ENCODE results near the gene PCED1B.
"Not testable (repeated sequence)": the region's sequence is repeated elsewhere in the genome, so short reads cannot be mapped to it uniquely, and the experiment has no call there.

PCED1B gene

DNA sequence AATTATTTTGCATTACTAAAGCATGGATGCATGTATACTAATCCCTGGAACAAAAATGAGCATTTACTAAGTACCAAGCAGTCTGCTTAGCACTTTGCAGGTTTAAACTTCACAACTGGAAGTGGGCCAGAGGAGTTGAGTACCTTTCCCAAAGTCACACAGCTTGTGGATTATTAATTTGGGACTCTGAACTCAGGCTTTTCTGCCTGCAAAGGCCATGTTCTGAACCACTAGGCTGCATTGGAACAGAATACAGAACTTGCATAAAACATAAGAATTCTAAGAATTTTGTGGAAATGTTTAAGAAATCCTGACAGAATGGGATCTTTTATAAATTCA is 133.2 kb downstream of the PCED1B start:
- no peak for DNase-seq

DNA sequence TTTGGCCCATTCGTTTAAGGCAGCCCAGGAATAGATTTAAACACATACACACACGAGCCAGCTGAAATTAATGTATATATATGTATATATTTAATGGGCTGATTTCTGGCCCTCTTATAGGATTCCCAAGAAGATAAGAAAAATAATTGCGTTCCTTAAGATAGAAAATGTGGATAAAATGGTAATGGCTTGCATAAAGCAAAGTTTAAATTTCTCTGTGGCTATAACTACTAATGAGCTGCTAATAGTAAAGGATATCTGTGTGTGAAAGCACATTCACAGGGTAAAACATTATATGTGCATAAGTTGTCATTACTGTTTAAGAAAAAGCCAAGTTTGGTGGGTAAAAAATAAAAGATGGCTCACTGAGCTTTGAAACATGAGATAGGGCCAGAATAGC is 134.0 kb downstream of the PCED1B start:
- no peak for DNase-seq

DNA sequence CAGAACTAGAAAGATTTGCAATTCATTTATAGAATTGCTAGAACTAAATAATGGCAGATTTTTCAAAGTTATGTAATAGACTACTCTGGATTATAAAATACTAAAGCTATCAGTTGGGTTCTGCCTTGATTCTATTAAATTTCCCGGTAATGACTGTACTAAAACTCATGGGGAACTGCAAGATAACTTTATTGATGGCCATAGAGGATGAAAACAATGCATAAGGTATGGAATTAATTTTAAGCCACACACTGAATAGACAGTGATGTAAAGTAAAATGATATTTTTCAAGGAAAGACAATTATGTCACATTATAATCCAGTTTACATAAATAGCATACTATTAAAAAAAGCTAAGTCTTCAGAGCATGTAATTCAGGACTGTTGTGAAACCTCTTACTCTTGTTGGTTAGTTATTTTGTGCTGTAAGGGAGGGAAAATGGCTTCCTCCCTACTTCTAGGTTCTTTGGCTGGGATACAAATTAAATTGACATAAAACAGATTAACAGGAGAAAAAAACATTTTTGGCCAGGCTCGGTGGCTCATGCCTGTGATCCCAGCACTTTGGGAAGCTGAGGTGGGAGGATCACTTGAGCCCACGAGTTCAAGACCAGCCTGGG is 134.7 kb downstream of the PCED1B start:
- no peak for DNase-seq

DNA sequence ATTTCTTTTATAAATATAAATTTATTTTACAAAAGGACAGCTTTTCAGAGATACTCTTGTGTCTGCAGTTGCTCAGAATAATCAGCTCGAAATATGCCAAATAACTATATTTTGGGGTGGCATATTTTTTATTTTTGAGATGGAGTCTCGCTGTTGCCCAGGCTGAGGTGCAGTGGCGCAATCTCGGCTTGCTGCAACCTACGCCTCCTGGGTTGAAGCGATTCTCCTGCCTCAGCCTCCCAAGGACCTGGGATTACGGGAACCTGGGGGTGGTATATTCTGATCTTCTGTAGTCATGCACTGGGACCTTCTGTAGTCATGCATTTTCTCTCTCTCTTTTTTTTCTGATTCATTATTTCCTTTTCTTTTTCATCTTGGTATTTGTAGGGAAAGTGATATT is 135.3 kb downstream of the PCED1B start:
- no peak for DNase-seq

DNA sequence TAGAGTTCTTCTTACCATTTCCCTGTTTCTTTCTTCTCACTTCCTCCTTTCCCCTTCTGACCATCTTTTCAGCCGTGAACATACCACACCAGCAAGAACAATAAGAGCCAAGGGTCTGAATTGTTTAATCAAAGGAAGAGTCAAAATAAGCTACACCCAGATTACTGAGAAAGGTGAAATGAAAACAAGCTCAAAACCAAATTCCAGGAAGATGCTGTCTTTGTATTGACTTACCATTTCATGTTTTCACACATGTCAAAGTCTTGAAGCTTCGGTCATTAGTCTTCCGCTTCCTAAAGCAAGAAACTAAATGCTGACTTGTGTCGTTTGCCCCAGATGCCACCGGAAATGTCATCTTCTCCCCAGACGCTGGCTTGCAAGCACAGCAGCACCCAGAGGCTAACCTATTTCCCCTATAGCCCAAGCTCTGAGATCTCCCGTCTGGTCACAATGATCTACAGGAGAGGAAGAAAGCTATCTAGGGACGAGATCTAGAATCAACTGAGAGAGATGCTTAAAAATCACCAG is 136.8 kb downstream of the PCED1B start:
- peak; percentile 55 to 71 for DNase-seq

DNA sequence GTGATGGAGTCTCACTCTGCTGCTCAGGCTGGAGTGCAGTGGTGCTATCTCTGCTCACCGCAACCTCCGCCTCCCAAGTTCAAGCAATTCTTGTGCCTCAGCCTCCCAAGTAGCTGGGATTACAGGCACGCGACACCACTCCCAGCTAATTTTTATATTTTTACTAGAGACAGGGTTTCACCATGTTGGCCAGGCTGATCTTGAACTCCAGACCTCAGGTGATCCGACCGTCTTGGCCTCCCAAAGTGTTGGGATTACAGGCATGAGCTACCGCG is 138.1 kb downstream of the PCED1B start:
- DNase-seq = not testable (repeated sequence)

DNA sequence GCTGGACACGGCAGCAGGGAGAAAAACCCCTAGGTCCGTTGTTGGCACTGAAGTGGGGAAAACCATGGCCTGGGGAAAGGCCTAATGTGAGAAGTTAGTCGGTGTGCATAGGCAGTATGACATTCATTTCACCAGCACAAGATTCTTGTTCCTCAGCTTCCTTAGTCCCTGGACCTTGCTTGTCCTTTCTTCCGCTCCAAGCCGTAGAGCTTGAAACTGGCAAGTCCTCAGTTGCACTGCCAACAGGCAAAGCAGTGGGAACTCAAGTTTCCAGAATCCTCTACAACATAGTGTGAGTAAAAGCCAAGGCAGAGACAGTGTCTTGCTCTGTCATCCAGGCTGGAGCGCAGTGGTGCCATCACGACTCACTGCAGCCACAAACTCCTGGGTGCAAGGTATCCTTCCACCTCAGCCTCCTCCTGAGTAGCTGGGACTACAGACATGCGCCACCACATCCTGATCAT is 138.8 kb downstream of the PCED1B start:
- no peak for DNase-seq

DNA sequence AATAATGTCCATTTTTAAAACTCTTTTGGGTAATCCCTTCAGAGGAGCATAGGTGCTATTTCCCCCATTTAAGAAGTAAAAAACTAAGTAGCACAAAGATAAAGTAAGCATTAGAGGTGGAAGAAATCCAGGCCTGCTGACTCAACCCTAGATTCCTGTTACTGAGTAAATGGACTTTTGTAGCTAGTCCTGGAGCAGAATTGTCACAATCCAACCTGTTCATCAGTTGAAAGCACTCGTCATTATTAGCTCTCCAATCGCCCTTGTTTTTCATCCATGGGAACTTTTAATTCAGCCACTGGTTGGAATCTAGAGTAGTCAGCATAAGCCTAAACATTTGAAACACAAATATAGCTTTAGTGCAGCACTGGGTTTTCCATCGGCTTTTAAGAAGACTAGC is 139.8 kb downstream of the PCED1B start:
- DNase-seq = no peak

DNA sequence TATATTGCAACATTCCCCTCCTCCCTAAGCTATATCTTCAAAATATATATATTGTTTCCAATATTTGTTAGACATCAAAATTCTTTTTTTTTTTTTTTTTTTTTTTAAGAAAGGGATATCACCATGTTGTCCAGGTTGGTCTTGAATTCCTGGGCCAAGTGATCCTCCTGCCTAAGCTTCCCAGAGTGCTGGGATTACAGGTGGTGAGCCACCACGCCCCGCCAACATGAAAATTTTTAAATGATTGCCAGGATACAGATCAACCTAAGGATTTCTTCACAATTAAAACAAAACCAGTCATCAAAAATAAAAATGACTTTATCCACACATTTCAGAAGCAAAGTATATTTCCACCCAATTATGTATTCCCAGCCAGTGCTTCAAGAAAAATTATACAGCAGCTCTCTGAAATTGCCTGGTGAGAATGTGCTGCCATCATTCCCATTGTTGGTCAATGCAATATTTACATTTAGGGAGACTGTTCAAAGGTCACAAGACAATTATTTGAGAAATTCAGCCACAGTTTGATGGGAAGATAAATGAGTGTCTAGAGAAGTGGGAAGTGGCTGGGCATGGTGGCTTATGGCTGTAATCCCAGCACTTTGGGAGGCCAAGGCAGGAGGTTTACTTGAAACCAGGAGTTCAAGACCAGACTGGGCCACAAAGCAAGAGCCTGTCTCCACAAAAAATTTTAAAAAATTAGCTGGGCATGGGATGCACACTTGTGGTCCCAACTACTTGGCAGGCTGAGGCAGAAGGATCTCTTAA is 142.0 kb downstream of the PCED1B start:
- no peak for DNase-seq

DNA sequence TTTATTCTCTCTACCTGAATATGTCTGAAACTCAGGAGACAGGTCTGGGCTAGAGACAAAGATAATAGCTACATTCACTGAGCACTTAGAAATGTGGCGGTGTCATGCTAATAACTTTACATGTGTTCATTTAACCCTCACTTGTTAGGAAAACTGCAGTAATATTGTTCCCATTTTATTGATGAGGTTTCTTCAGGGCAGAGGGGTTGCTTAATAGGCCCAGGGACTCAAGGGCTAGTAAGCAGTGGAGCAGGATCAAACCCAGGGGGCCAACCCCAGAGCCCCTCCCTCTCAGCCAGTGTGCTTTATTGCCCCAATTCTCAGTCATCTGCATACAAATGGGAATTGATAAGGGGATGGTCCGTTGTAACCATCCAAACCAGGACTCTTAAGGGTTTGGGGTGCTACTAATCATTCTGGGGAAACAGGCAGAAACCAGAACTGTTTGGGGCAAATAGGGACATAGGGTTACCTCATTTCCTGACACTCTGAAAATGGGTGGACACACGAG is 143.2 kb downstream of the PCED1B start:
- DNase-seq = no peak

DNA sequence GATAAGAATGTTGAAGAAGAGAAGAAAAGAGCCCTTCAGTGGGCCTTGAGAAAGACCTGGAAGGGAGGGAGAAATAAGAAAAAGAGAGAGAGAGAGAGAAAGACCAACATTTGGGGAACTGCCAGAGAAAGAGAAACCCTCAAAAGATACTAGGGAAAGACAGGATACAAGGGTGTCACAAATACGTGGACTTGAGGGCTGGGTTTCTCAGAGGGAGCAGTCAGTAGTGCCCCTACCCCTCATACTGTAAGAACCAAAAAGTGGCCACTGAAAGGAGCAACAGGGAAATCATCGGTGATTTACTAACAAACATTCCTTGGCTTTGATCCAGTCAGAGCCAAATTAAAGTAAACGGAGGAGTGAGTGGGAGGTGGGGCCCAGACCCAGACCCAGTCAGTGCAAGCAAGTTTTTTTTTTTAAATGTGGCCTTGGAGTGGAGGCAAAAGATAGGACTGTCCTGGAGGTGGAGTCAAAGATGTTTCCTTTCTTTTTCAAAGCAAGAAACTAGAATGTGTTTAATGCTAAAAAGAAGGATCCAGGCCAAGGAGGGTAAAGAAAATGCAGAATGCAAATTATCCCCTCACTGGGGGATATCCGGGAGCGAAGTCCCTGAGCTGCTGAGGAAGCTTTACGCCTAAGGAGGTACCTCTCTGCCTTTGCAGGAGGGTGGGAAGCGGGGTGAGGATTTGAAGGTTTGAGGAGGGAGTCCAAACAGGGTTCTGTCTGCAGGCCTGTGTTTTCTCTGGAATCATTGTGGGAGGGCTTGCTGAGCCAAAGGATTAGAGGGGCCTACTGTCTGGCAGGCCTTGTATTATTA is 143.8 kb downstream of the PCED1B start:
- no peak for DNase-seq

DNA sequence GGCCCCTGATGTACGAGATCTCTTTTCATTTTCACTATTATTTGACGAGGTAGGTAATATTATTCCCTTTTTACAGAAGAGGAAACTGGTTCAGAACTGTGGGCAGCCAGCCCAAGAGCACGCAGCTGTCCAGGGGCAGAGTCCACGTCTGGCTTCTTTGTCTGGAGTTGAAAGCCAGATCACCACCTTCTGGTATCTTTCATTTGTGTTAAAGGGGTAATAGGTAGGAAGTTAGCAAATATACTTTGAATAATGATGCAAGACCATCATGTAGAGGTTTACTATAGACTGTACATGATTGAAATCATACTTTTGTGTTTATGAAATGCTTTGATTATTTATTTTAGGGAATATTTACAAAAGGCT is 144.4 kb downstream of the PCED1B start:
- no peak for DNase-seq

DNA sequence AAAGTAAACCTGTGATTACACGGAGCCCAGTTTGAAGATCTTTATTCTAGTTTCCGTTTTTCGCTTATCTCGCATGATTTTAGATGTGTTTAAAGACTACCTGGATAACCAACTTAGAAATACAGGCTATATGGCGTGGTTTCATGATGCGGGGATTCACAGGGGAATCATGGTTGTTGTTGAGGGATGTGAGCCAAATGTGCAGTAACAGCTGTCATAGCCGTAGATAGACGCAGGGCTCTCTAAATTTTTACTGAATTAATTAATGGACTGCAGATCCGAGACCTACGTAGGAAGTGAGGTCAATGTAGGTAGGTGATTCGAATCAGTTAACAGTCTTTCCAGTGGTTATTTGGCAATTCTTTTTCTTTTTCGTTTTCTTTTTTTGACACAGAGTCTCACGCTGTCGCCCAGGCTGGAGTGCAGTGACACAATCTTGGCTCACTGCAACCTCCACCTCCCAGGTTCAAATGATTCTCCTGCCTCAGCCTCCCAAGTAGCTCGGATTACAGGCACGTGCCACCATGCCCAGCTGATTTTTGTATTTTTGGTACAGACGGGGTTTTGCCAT is 145.2 kb downstream of the PCED1B start:
- DNase-seq = no peak

DNA sequence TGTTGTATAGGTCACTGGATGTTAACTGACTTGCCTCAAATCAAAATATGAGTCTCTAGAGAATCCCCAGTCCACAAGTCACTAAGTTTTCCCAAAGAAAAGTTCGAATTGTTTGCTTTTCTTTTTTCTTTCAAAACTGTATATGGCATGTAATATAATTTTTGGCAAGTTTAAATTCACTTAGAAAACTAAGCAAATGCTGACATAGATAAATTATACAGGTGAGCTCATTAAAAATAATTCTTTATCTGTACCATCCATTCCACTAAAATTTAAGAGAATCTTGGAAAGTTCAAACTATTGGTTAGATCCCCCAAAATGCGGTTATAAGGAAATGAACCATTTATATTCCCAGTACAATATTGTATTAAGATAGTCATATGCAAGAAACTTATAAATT is 145.9 kb downstream of the PCED1B start:
- no peak for DNase-seq

DNA sequence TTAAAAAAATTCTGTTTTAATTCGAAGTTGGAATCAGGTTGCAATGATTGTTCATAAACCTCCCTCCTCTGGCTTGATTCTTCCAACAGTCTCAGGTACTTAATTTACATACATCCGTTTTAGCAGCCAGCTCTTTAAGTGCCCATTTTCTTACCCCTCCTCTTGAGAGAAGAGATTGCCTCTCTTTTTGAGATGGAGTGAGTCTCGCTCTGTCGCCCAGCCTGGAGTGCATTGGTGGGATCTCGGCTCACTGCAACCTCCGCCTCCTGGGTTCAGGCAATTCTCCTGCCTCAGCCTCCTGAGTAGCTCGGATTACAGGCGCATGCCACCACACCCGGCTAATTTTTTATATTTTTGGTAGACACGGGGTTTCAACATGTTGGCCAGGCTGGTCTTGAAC is 146.8 kb downstream of the PCED1B start:
- no peak for DNase-seq

DNA sequence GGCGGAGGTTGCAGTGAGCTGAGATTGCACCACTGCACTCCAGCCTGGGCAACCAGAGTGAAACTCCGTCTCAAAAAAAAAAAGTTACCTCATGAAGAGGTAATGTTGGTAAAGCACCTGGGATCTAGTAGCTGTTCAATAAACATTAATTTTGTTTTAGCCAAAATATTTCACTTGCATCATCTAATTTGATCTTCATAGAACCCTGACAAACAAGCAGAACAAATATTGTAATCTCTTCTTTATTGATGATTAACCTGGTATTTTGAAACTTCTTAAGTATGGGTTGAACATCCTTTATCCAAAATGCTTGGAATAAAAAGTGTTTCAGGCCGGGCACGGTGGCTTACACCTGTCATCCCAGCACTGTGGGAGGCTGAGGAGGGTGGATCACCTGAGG is 149.4 kb downstream of the PCED1B start:
- no peak for DNase-seq

DNA sequence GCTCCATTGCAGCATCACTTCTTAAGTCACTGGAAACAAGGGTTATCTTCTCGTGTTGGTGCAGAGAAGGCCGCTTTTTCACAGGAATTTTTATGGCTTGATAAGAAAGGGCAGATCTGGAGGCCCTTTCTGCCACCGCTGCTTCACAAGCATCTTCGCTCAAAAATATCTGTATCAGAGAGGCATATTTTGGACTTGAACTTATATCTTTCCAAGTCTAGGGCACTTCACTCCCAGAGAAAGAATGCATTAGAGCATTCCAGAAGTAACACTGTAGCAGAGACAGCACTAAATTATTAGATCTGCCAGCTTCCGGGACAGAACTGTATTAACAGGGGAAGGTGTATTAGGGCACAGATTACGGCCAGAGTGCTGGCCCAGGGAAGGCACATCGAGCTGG is 152.0 kb downstream of the PCED1B start:
- DNase-seq = no peak

DNA sequence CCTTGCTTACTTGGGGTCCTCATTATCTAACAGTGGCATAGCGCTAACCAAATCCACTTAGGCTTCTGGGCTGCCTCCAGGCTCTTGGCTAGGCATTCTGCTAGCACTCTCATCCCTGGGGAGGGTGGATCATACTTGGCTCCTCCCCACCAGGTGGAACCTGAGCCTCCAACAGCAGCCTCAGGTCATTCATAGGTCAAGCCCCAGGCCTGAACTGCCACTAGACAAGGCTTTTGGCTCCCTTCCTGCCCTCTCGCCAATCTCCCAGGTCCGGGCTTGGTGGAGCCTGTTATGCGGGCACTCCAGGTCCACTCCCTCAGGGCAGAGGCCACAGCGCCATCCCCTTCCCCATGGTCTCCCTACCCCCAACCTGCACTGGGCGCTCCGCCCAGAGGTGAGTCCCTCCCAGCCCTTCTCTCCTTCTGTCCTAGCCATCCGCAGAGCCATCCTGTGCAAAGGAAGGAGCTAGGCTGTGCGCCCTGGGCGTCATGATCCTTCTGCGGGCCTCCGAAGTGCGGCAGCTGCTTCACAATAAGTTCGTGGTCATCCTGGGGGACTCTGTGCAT is 155.2 kb downstream of the PCED1B start:
- DNase-seq = no peak

DNA sequence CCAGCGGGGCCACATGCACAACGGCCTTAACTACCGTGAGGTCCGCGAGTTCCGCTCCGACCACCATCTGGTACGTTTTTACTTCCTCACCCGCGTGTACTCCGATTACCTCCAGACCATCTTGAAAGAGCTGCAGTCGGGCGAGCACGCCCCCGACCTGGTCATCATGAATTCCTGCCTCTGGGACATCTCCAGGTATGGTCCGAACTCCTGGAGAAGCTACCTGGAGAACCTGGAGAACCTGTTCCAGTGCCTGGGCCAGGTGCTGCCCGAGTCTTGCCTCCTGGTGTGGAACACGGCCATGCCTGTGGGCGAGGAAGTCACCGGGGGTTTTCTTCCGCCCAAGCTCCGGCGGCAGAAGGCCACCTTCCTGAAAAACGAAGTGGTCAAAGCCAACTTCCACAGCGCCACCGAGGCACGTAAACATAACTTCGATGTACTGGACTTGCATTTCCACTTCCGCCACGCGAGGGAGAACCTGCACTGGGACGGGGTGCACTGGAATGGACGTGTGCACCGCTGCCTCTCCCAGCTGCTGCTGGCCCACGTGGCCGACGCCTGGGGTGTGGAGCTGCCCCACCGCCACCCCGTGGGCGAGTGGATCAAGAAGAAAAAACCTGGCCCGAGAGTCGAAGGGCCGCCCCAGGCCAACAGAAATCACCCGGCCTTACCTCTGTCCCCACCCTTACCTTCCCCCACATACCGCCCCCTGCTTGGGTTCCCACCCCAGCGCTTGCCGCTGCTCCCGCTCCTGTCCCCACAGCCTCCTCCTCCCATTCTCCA is 156.0 kb downstream of the PCED1B start:
- no peak for DNase-seq

DNA sequence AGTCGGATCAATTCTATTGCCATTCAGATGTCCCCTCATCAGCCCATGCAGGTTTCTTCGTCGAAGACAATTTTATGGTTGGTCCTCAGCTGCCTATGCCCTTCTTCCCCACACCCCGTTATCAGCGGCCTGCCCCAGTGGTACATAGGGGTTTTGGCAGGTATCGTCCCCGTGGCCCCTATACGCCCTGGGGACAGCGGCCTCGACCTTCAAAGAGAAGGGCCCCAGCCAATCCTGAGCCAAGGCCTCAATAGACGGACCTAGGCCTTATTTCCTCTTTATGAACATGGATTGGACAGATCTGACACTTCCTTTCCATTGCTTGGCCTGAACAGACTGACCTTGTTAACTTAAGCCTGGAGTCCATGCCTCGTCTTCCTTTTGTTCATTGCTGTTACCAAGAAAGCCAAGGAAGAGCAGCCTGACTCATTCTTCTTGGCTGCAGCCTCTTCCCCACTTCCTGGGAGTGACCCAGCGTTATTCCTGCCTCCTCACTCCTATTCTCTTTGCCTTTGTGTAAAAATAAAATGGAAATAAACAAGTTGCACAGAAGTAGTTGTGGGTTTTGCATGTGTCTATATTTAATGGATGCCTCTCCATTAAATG is 156.8 kb downstream of the PCED1B start:
- no peak for DNase-seq

DNA sequence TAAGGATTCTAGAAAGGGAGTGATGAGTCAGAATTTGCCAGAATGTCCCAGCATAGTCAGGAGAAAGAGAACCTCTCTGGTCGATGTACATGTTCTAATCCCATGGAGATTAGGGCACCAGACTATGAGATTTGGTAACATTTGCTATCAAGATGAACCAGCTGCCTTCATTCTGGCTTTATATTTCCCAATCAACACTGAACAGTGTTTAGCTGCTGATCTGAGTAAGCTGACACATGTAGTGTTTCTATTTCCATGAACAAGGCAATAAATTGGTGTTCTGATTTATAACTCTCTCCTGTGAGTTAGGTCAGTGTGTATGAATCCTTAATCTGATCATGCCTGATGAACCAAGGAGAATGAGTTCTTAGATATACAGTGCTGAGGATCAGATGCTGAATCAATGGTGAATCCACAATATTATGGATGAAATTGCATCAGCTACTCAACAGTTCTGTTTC is 158.4 kb downstream of the PCED1B start:
- no peak for DNase-seq

DNA sequence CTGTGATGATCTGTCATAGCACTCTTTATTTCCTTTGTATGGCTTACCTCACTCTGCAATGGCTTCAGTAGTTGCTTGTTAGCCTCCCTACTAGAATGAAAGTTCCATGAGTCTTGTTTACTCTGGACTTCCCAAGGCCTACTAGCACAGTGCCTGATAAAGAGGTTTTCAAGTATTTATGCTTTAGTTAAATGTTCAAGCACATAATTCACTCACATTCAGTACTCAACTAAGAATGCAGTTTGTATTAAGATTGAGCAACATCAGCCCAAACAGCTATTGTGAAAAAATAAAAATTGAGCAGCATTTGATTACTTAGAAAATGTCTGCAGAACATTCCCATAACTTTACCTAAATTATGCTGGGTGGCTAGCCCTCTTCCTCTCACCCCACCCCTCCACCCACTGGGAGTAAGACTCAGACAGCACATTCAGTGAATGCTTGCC is 159.3 kb downstream of the PCED1B start:
- DNase-seq = no peak

Measured in inflammatory macrophage treated with lipopolysaccharide for 1 hour (primary cell).